DND-41 (cell line): ENCODE measurements around the gene LSMEM2.

ENCODE experiments used
- ATAC-seq: fragments of 200-7000 bp; cut with Tn5 transposase; 3 replicates; pipeline ENCODE4 v1.9.1; 2021; ENCODE audit warnings: low read depth; ENCODE audit not compliant: insufficient read depth
- DNase-seq: peaks from one replicate; pipeline ENCODE4 v3.0.0-alpha.2; 2020
- H2AFZ ChIP-seq: 2 replicates; pipeline ENCODE4 v1.6.0; 2012; ENCODE audit warnings: low read depth, low read length
- H3K27ac ChIP-seq: 2 replicates; pipeline ENCODE4 v1.5.1; 2012; ENCODE audit warnings: low read length, inconsistent platforms
- H3K27me3 ChIP-seq: fragments of 200-600 bp; sonication (generic); 2 replicates; pipeline ENCODE4 v1.6.0; 2012; ENCODE audit warnings: low read length, mild to moderate bottlenecking, inconsistent platforms; ENCODE audit not compliant: insufficient read depth, poor library complexity
- H3K36me3 ChIP-seq: 2 replicates; pipeline ENCODE4 v1.5.1; 2012; ENCODE audit warnings: low read length, inconsistent platforms; ENCODE audit not compliant: insufficient read depth
- H3K4me1 ChIP-seq: 2 replicates; pipeline ENCODE4 v1.5.1; 2012; ENCODE audit warnings: mild to moderate bottlenecking, low read length; ENCODE audit not compliant: insufficient read depth
- H3K4me2 ChIP-seq: 2 replicates; pipeline ENCODE4 v1.6.0; 2012; ENCODE audit warnings: mild to moderate bottlenecking, moderate library complexity, low read length, inconsistent platforms; ENCODE audit not compliant: insufficient read depth
- H3K4me3 ChIP-seq, 2 experiments: fragments of 200-600 bp in 1 of 2; shearing (Covaris generic) in 1 of 2; 2 replicates each; pipeline ENCODE4 v1.5.1; 2012 to 2016; ENCODE audit warnings: inconsistent platforms in 2 of 2, low read length in 2 of 2, mild to moderate bottlenecking in 2 of 2, low read depth in 1 of 2, moderate library complexity in 1 of 2
- H3K79me2 ChIP-seq: 2 replicates; pipeline ENCODE4 v1.6.0; 2012; ENCODE audit warnings: low read length, inconsistent platforms; ENCODE audit not compliant: insufficient read depth
- H3K9ac ChIP-seq: 2 replicates; pipeline ENCODE4 v1.6.0; 2012; ENCODE audit warnings: low read depth, mild to moderate bottlenecking, inconsistent platforms, low read length, moderate library complexity
- H3K9me3 ChIP-seq: 2 replicates; pipeline ENCODE4 v1.5.1; 2012; ENCODE audit warnings: low read length, moderate library complexity, mild to moderate bottlenecking, inconsistent platforms; ENCODE audit not compliant: insufficient read depth, severe bottlenecking
- H4K20me1 ChIP-seq: 2 replicates; pipeline ENCODE4 v1.6.0; 2012; ENCODE audit warnings: low read length; ENCODE audit not compliant: insufficient read depth
- CTCF ChIP-seq: IDR thresholded peaks from 2 replicates; pipeline ENCODE4 v1.5.1; 2012; ENCODE audit warnings: borderline replicate concordance, low read length, moderate library complexity, mild to moderate bottlenecking; ENCODE audit not compliant: poor library complexity, severe bottlenecking; ENCODE audit errors: extremely low read depth
- EZH2 ChIP-seq: IDR thresholded peaks from 3 replicates; pipeline ENCODE4 v1.6.1; 2012; ENCODE audit warnings: borderline replicate concordance, low read depth, mild to moderate bottlenecking, moderate library complexity, low read length, inconsistent platforms; ENCODE audit not compliant: severe bottlenecking

Gene LSMEM2

DNA sequence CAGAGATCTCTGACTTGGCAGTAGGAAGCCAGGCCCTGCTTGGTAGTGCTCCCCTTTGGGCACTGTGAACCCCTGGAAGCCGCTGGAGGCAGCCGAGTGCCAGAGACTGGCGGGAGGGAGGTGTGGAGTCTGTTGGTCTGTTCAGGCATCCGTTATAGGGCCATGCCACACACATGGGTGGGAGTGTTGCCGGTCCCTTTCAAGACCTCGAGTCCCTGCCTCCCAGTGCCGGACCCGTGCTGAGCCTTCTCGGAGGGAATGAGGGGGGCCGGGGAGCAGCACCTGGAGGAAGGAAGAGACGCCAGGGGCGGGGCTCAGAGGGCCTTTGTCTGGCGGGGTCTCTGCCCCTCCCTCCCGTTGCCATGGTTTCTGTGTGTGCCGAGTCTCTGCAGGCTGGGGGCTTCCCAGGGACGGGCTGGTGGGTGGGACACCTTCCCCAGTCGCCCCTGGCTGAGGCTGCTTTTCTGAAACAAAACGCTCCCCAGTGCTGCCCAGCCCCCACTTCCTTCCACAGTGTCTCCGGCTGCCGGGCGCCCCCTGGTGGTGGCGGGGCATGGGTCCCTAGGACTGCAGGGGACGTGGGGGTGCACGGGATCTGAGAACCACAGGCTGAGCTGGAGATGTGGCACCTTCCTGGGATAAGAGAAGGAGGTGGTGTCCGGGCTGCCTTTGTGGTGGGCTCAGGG, 32.9 kb upstream of the LSMEM2 start:
- peak overlapping the region; percentile 52 for H3K9ac ChIP-seq
- peaks cover 90% of the 10 kb centered on the region for H4K20me1 ChIP-seq
- H3K36me3 ChIP-seq: peaks cover 77% of the 10 kb centered on the region
- peak overlapping the region; percentile 48 for H2AFZ ChIP-seq
- peak overlapping the region; percentile 66 for H3K4me2 ChIP-seq
- ATAC-seq (peak; percentile 85), DNase-seq (peak; percentile 93)
- H3K27me3 ChIP-seq: no peaks in the 10 kb centered on the region
- no peaks in the 10 kb centered on the region for H3K9me3 ChIP-seq
- TF ChIP-seq EZH2: no peak
- peak; percentile 99 for TF ChIP-seq CTCF
- peaks cover 46% of the 10 kb centered on the region for H3K4me1 ChIP-seq
- H3K4me3 ChIP-seq: peak overlapping the region in 1 of 2 experiments; percentile 46; a peak in 2 of 4 replicates
- H3K27ac ChIP-seq: peak overlapping the region; percentile 71
- H3K79me2 ChIP-seq: peaks cover 97% of the 10 kb centered on the region

DNA sequence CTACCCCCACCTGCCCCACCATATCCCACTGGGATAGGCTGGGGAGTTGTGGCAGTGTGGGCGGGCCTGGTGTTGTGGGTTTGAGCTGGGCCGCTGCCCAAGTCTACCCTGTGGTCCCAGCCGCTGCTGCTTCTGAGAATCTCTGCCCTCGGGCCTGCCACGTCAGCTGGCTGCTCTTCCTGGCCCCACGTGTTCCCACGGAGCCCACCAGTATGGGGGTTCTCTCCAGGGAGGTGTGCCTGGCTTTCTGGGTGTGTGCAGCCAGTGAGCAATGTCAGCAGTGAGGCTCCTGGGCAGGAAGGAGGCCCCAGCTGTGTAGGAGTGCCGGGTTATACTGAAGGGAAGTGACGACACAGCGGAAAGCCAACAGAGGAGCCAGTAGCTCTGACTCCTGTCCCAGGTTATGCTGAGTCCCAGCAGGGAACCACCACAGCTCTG, 32.4 kb upstream of the LSMEM2 start:
- Histone ChIP-seq H3K4me3 (peak overlapping the region in 1 of 2 experiments; percentile 46; a peak in 2 of 4 replicates), H3K4me2 (peak overlapping the region; percentile 66), H3K27me3 (no peaks in the 10 kb centered on the region), H3K36me3 (peaks cover 77% of the 10 kb centered on the region), H3K9me3 (no peaks in the 10 kb centered on the region), H3K27ac (peak overlapping the region; percentile 71), H3K4me1 (peaks cover 41% of the 10 kb centered on the region), H4K20me1 (peaks cover 90% of the 10 kb centered on the region), H3K9ac (peak overlapping the region; percentile 52), H3K79me2 (peaks cover 97% of the 10 kb centered on the region), H2AFZ (no peak overlapping the region)
- ATAC-seq (peak; percentile 78), DNase-seq (peak; percentile 85)
- no peak for TF ChIP-seq CTCF
- no peak for TF ChIP-seq EZH2

GRCh38 chr3:50248387-50248786, 30.5 kb upstream of the LSMEM2 start:
- Histone ChIP-seq H3K27me3 (no peaks in the 10 kb centered on the region), H2AFZ (no peak overlapping the region), H3K79me2 (peaks cover 93% of the 10 kb centered on the region), H3K4me1 (peaks cover 34% of the 10 kb centered on the region), H3K4me2 (no peak overlapping the region), H3K36me3 (peaks cover 79% of the 10 kb centered on the region), H4K20me1 (peaks cover 88% of the 10 kb centered on the region), H3K4me3 (no peak overlapping the region), H3K27ac (no peak overlapping the region; the same call in 1 of the 2 replicates), H3K9me3 (no peaks in the 10 kb centered on the region), H3K9ac (no peak overlapping the region)
- TF ChIP-seq EZH2 (no peak), CTCF (no peak)
- DNase-seq: no peak
- no peak for ATAC-seq
